Natural killer cell (primary cell): ENCODE results near the gene LZIC. TPM values are rescaled to one million over a fixed set of nuclear protein-coding genes. Genes with fewer than 3 reads are reported as not detected.

Source experiments
- ATAC-seq, 3 donors: fragments of 150-1000 bp in 2 of 3; fragments of 200-7000 bp in 1 of 3; cut with Tn5 transposase; 1 replicate in 1 of 3; 2 replicates in 2 of 3; pipeline ENCODE4 v1.10.0; 2021; ENCODE audit warnings: mild to moderate bottlenecking in 2 of 3, moderate library complexity in 2 of 3
- DNase-seq, 2 donors: peaks; one replicate each; pipeline versions ENCODE4 v3.0.0 to v3.0.0-alpha.2; 2013 to 2021; ENCODE audit warnings: mixed read lengths in 1 of 2
- H3K27ac ChIP-seq: one replicate; pipeline ENCODE4 v1.5.1; 2013; ENCODE audit warnings: mild to moderate bottlenecking, low read length
- H3K27me3 ChIP-seq: one replicate; pipeline ENCODE4 v1.6.1; 2013; ENCODE audit warnings: low read length; ENCODE audit not compliant: control insufficient read depth, insufficient read depth
- H3K36me3 ChIP-seq: one replicate; pipeline ENCODE4 v1.6.1; 2013; ENCODE audit warnings: low read length; ENCODE audit not compliant: control insufficient read depth, insufficient read depth
- H3K4me1 ChIP-seq: one replicate; pipeline ENCODE4 v1.6.1; 2013; ENCODE audit warnings: low read length; ENCODE audit not compliant: control insufficient read depth, insufficient read depth
- H3K4me3 ChIP-seq: one replicate; pipeline ENCODE4 v1.5.1; 2013; ENCODE audit warnings: low read length
- H3K9me3 ChIP-seq: one replicate; pipeline ENCODE4 v1.6.1; 2013; ENCODE audit warnings: low read length; ENCODE audit not compliant: control insufficient read depth, insufficient read depth
- H3K27ac Mint-ChIP-seq, 2 donors: one replicate each; pipeline ENCODE4 v1.8.0; 2022; ENCODE audit warnings: mild to moderate bottlenecking in 2 of 2, mixed read lengths in 2 of 2, moderate library complexity in 1 of 2
- H3K27me3 Mint-ChIP-seq, 2 donors: one replicate each; pipeline ENCODE4 v1.8.0; 2022; ENCODE audit warnings: low read depth in 2 of 2, mixed read lengths in 2 of 2
- H3K36me3 Mint-ChIP-seq: one replicate; pipeline ENCODE4 v1.8.0; 2022; ENCODE audit warnings: mixed read lengths
- H3K4me1 Mint-ChIP-seq, 2 donors: one replicate each; pipeline ENCODE4 v1.8.0; 2022; ENCODE audit warnings: mixed read lengths in 2 of 2
- H3K4me3 Mint-ChIP-seq: one replicate; pipeline ENCODE4 v1.8.0; 2022; ENCODE audit warnings: mild to moderate bottlenecking, moderate library complexity, mixed read lengths
- H3K9me3 Mint-ChIP-seq, 2 donors: one replicate each; pipeline ENCODE4 v1.8.0; 2022; ENCODE audit warnings: mixed read lengths in 2 of 2
- CTCF ChIP-seq: fragments of 200-600 bp; IDR thresholded peaks from one replicate; pipeline ENCODE4 v1.8.0; 2022; ENCODE audit warnings: antibody characterized with exemption
- WGBS: methylation state at CpG from one replicate; pipeline ENCODE4 v1.1.7; 2013; ENCODE audit warnings: missing lambda C conversion rate; ENCODE audit not compliant: insufficient coverage; 5-methylcytosine and 5-hydroxymethylcytosine counted together
- intact Hi-C: fragments of 100-400 bp; cut with micrococcal nuclease; formaldehyde crosslinking; loops from one replicate; pipeline ENCODE4 v1.14.2; 2022
- total RNA-seq, 4 donors: library from RNA; stranded (reverse); fragments of 120-200 nt in 1 of 4; gene quantifications; one replicate each; pipeline versions ENCODE4 v1.2.3 to v1.2.4, GENCODE V29; 2013 to 2022

LZIC gene
- total RNA-seq, 3 donors from 2014 or later (not counting 1 experiment from before 2014, with no cell fraction given) = 19.5 to 21.9 (median 21.7) TPM

DNA sequence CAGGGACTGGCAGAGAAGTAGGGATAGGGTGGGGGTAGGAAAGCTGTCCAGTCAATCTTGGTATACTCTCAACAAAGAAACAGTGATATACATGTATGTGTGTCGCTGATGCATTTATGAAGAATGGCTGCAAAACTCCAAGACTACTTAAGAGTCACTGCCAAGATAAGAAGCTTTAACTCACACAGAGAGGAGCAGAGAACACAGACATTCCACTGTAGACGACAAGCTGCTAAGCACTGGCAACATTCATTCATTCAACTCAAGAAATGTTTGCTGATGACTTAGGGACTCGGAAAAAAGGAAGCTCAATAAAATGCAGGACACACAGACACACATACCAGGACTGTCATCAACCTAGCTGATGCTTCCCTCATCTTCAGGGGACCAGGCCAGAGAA lies 38.6 kb downstream of the LZIC start:
- H3K27ac Mint-ChIP-seq = peak overlapping the region in 1 of 2 donors; percentile 48

GRCh38 chr1:9903801-9904527 lies 39.2 kb downstream of the LZIC start:
- Histone ChIP-seq H3K9me3 (no peaks in the 10 kb centered on the region), H3K27me3 (no peaks in the 10 kb centered on the region), H3K27ac (no peak overlapping the region), H3K36me3 (no peaks in the 10 kb centered on the region), H3K4me1 (peaks cover 24% of the 10 kb centered on the region), H3K4me3 (no peak overlapping the region)
- no peaks in the 10 kb centered on the region for H3K9me3 Mint-ChIP-seq
- DNase-seq (no peak), ATAC-seq (no peak)
- no peak for TF ChIP-seq CTCF
- no peaks in the 10 kb centered on the region for H3K27me3 Mint-ChIP-seq
- no peaks in the 10 kb centered on the region for H3K36me3 Mint-ChIP-seq
- H3K4me3 Mint-ChIP-seq = no peak overlapping the region
- H3K4me1 Mint-ChIP-seq = peaks cover 40 to 53% of the 10 kb centered on the region in 2 donors
- WGBS = 83% methylated on average over 9 of the region's 9 CpGs
- intact Hi-C loops = no loop called here
- peak overlapping the region in 1 of 2 donors; percentile 48 for H3K27ac Mint-ChIP-seq

More for the DNA sequence above, 38.6 kb downstream of the LZIC start:
- ATAC-seq (no peak), DNase-seq (no peak)
- intact Hi-C loops = no loop called here
- 83% methylated on average over 3 of the region's 3 CpGs for WGBS
- no peaks in the 10 kb centered on the region for H3K36me3 ChIP-seq
- H3K9me3 ChIP-seq = no peaks in the 10 kb centered on the region
- H3K27me3 ChIP-seq = no peaks in the 10 kb centered on the region
- TF ChIP-seq CTCF = no peak
- no peaks in the 10 kb centered on the region for H3K36me3 Mint-ChIP-seq
- peaks cover 46 to 59% of the 10 kb centered on the region in 2 donors for H3K4me1 Mint-ChIP-seq
- H3K4me3 Mint-ChIP-seq = no peak overlapping the region
- H3K9me3 Mint-ChIP-seq = no peaks in the 10 kb centered on the region
- H3K27me3 Mint-ChIP-seq = no peaks in the 10 kb centered on the region
- peaks cover 30% of the 10 kb centered on the region for H3K4me1 ChIP-seq
- no peak overlapping the region for H3K4me3 ChIP-seq
- no peak overlapping the region for H3K27ac ChIP-seq

DNA sequence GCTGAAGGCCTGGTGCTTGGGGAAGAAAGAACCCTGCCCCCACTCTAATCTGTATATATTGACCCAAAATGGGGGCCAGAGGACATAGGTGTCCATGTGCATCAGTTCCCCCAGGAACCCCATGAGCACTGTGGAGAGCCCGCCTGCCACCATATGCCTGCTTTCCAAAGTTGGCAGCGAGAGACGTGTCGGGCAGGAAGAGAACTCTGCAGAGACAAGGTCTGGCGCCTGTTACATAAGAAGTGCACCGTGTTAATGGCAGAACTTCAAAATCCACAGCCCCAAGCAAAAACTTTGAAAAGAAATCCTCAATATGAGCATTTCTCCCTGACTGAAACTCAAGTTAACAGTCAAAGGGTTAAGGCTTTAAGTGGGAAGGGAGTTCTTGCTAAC lies 41.1 kb downstream of the LZIC start:
- intact Hi-C loops = no loop called here
- ATAC-seq = no peak
- H3K36me3 ChIP-seq = no peaks in the 10 kb centered on the region
- WGBS = 88% methylated on average over 6 of the region's 6 CpGs
- Mint-ChIP-seq H3K27me3 (no peaks in the 10 kb centered on the region), H3K27ac (no peak overlapping the region), H3K9me3 (no peaks in the 10 kb centered on the region), H3K4me1 (peaks cover 27 to 38% of the 10 kb centered on the region in 2 donors), H3K4me3 (no peak overlapping the region), H3K36me3 (no peaks in the 10 kb centered on the region)
- no peak for TF ChIP-seq CTCF
- H3K9me3 ChIP-seq = no peaks in the 10 kb centered on the region
- no peak overlapping the region for H3K27ac ChIP-seq
- H3K4me1 ChIP-seq = peaks cover 18% of the 10 kb centered on the region
- DNase-seq = no peak
- H3K27me3 ChIP-seq = no peaks in the 10 kb centered on the region
- H3K4me3 ChIP-seq = no peak overlapping the region
